Adrenal gland (tissue), 5 donors: Measurements from ENCODE around the gene KBTBD12.

ENCODE experiments used
- POLR2A ChIP-seq, 2 donors: fragments of 450-650 bp; IDR thresholded peaks; one replicate each; pipeline ENCODE4 v1.6.1; 2017; ENCODE audit warnings: antibody characterized with exemption in 2 of 2, mild to moderate bottlenecking in 2 of 2, moderate library complexity in 1 of 2
- TF ChIP-seq, protein P1 (sequence below), 6 experiments: fragments of 450-650 bp in 4 of 6; fragments of 200-600 bp in 2 of 6; sonication (generic) in 1 of 6; IDR thresholded peaks; 1 replicate in 5 of 6; 2 replicates in 1 of 6; pipeline versions ENCODE4 v1.5.1 to v1.8.0; 2016 to 2021; ENCODE audit warnings: antibody characterized with exemption in 6 of 6, mild to moderate bottlenecking in 2 of 6, moderate library complexity in 1 of 6
- donor health status: DM: no; HTN: no; CAD: no.

GRCh38 chr3:127899766-127900165 is 15.3 kb upstream of the KBTBD12 start:
- TF ChIP-seq, protein P1, sequence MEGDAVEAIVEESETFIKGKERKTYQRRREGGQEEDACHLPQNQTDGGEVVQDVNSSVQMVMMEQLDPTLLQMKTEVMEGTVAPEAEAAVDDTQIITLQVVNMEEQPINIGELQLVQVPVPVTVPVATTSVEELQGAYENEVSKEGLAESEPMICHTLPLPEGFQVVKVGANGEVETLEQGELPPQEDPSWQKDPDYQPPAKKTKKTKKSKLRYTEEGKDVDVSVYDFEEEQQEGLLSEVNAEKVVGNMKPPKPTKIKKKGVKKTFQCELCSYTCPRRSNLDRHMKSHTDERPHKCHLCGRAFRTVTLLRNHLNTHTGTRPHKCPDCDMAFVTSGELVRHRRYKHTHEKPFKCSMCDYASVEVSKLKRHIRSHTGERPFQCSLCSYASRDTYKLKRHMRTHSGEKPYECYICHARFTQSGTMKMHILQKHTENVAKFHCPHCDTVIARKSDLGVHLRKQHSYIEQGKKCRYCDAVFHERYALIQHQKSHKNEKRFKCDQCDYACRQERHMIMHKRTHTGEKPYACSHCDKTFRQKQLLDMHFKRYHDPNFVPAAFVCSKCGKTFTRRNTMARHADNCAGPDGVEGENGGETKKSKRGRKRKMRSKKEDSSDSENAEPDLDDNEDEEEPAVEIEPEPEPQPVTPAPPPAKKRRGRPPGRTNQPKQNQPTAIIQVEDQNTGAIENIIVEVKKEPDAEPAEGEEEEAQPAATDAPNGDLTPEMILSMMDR (IDR thresholded peaks at IDR 0.05) = no peak
- TF ChIP-seq POLR2A (IDR thresholded peaks at IDR 0.05) = no peak
